Embryonic facial prominence (tissue), 1 donor: Measurements from ENCODE around the gene ARHGEF4.

Experiments used
- DNase-seq: peaks from one replicate; pipeline ENCODE4 v3.0.0-alpha.2; 2016; ENCODE audit errors: extremely low spot score

ARHGEF4 gene

DNA sequence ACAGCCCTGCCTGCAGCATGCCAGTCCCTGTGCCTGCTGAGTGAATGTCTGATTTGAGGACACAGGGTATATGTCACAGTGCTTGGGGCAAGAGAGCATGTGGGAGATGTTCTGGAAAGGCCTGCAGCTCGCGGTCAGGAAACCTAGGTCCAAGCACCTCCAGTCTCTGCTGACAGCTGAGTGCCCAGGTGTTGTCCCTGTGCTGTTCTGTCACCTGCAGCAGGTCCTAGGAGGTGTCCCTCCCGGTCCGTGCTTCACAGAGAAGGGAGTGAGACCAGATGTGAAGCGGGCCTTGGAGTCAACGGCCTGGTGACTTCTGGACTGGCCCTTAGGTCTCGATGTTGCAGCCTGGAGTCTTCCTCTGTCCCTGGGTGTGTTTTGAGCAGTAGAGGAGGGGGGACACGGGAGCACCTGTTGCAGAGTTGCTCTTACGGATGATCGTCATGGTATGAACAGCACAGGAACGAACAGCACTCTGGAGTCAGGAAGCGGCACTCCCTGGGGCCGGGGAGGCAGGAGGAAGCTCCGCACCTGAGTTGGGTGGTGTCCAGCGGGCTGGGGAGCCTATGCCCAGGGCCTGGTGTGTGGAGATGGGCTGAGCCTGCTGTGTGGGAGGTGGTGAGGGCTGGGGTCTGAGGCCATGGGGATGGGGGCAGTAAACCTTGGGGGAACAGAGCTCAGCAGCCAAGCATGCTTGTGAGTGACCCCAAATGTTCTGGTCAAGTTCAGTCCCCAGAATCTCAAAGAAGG, 21.6 kb upstream of the ARHGEF4 start:
- no peak for DNase-seq

GRCh38 chr2:130818809-130819208, 17.9 kb upstream of the ARHGEF4 start:
- no peak for DNase-seq

- DNase-seq, result no peak
These were observed 17.5 kb upstream of the ARHGEF4 start for GRCh38 chr2:130819226-130819607.

DNA sequence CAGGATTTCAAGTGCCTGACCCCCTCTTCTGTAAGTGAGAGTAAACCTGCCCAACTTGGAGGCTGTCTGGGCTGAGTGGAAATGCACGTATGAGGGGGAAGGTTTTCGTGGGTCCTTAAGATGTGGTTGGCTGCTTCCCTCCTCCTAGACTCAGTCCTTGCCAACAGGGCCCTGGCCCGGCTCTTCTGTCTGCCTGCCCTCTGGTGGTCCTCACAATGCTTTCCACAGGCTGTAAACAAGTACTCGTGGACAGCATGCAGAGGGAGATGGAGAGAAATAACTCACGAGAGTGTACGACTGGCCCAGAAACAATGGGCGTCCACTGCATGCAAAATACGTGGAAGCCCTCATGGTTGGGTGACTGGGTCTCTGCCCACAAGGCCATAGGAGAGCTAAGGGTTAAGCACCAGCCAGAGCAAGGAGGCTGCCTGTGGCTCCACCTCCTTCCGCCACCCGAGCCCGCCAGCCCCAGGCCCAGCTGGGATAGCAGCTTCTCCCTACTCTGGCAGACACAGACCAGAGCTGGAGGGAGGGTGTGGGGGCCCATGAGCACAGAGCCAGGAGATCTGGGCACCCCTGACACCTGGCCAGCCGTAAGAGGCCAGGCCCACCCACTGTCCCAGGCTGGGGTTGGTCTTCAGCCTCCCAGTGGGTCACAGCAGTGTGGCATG, 17.0 kb upstream of the ARHGEF4 start:
- DNase-seq, result no peak

GRCh38 chr2:130820279-130820861, 16.3 kb upstream of the ARHGEF4 start:
- DNase-seq, result no peak

- no peak for DNase-seq
These were observed 14.8 kb upstream of the ARHGEF4 start for GRCh38 chr2:130821867-130822266.

- no peak for DNase-seq
These were observed 13.9 kb upstream of the ARHGEF4 start for GRCh38 chr2:130822766-130823165.

DNA sequence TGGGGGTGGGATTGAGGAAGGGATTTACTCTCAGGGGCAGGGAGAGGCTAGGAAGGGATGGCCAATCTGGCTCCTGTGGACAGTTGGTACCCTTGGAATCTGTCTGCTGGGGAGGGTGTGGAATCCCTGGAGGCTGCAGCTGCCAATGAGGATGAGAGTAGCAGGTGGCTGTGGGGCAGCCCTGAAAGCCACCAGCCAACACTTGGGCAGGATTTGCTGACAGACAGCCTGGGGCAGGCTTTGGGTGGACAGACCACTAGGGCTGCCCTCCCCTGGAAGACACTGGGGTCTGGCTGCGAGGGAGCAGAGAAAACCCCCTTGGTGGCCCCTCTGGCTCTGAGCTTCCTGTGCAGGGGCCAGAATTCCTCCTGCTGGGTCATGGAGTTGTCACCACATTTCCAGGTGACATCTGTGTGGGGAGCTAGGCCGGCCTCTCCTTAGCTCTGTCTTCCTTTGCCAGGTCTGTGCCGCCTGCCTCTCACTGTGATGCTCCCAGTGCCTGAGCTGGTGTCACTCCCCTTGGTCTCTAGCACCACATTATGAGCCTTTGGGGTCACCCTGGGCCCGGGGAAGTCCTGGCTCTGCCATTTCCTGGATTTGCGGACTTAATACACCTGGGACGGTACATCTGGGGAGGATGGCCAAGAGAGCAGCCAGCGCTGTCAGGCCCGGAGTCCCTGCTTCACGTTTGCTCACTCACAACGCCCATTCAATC, 13.4 kb upstream of the ARHGEF4 start:
- DNase-seq, result no peak

DNA sequence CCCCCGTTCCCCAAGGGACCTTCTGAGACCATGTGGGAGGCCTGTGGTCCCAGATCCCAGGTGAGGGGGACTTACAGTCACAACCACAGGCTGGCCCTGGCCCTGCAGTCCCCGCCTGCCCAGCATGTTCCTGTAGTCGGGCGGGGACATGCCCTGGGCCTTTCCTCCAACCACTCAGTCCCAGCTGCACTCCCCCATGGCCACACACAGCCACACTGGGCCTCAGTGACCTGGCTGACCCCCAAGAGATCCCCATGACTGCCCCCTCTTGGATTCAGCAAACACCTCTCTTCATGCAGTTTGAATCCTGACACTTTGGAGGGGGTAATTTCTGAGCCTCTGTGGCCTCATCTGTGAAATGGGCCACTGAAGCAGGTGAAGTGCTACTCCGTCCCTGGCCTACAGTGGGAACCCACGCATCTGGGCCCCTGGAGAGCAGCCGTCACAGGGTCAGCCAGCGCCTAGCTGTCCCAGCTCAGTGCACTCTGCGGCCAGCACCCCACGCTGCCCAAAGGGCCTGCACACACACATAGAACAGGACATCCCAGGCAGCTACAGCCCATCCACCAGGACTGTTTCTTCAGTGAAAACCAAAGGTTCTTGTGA, 12.7 kb upstream of the ARHGEF4 start:
- no peak for DNase-seq

GRCh38 chr2:130824492-130825061, 12.1 kb upstream of the ARHGEF4 start:
- no peak for DNase-seq

- DNase-seq, result no peak
These were observed 11.3 kb upstream of the ARHGEF4 start for GRCh38 chr2:130825231-130825965.

GRCh38 chr2:130825966-130826253, 10.8 kb upstream of the ARHGEF4 start:
- no peak for DNase-seq

- DNase-seq, result no peak
These were observed 10.3 kb upstream of the ARHGEF4 start for GRCh38 chr2:130826419-130826818.

GRCh38 chr2:130826821-130827501, 9.8 kb upstream of the ARHGEF4 start:
- no peak for DNase-seq

DNA sequence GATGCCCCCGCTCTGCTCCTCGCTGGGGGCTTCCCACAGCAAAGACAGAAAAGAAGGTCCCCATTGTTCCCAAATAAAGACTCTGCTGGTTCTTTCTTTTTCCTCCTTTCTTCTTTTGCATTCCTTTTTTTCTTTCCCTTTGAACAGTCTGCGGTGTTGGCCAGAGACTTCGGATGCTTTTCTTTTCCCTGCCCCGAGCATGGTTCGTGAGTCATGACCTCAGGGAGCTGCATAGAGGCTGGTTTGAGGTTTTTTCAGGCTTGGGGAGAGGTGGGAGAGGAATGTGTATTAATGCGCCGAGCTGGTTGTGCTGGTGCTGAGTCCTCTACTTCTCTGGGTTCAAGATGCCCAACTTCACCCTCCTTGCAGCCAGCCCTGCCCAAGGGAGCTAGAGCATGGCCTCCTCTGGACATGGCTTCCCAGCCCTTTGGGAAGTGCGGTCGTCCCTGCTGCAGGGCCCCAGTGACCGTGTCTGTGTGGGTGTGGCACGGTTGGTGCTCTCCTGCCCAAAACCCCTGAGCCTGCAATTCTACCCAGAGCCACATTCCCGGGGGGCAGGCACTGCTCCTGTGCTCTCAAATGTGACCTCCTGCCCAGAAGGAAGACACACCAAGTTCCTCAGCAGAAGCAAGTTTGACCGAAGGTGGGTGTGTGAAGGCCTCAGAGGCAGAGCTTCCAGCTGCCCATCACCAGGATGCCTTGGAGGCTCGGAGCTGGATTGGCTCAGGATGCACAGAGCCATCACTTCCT, 9.0 kb upstream of the ARHGEF4 start:
- DNase-seq, result no peak

- no peak for DNase-seq
These were observed 8.3 kb upstream of the ARHGEF4 start for GRCh38 chr2:130828461-130828860.

GRCh38 chr2:130829015-130829414, 7.7 kb upstream of the ARHGEF4 start:
- no peak for DNase-seq

- no peak for DNase-seq
These were observed 6.2 kb upstream of the ARHGEF4 start for GRCh38 chr2:130830538-130830937.

DNA sequence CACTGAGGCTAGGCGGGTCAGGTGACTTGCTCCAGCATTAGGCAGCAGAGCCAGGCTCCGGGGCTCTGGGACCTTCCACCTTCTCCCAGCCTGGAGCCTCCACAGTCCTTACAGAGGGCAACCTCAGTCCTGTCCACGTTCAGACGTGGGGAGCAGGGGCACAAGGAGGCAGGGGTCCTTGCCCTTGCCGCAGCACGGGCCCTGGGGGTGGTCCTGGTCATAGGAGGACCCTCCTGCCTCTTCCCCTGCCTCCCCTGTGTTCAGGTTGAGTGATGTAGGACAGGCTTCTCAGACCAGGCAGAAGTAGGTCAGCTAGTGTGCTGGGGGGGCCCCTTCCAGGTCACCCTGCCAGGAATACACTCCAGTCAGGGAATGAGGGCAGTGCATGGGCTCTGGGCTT, 5.4 kb upstream of the ARHGEF4 start:
- no peak for DNase-seq
